K562 (cell line): Measurements from ENCODE around the gene ZNHIT1. TPM values are rescaled to one million over a fixed set of nuclear protein-coding genes. Genes with fewer than 3 reads are reported as not detected.

Experiments
- ATAC-seq: fragments of 200-7000 bp; cut with Tn5 transposase; 3 replicates; pipeline ENCODE4 v1.9.1; 2020; ENCODE audit warnings: moderate library complexity
- BruUV-seq: library from RNA; stranded (reverse); fragments of 400-500 nt; replicated peaks from 2 replicates; lab custom pipeline; 2021; lab: Mats Ljungman, UMichigan
- CTCF ChIA-PET: fragments of 300-600 bp; formaldehyde crosslinking; extraction: SDS; loops from one replicate; lab custom pipeline; 2021; ENCODE audit warnings: low intra/inter-chr PET ratio; lab: Yijun Ruan, JAX
- POLR2A ChIA-PET: fragments of 300-600, 350-650 bp; sonication (Branson Sonifier 250); formaldehyde crosslinking; extraction: SDS; loops from one replicate; lab custom pipeline; 2021; ENCODE audit warnings: antibody characterized with exemption, inconsistent platforms; lab: Yijun Ruan, JAX
- DNase-seq, 4 experiments: peaks; one replicate each; pipeline versions ENCODE4 v3.0.0 to v3.0.0-alpha.2; 2011 to 2018; ENCODE audit warnings: low spot score in 3 of 4, mixed read lengths in 3 of 4; ENCODE audit errors: extremely low read depth in 1 of 4
- FAIRE-seq: peaks from 2 replicates; lab custom pipeline; 2011; peaks lifted over from hg19 to GRCh38; lab: Jason Lieb, UNC
- H2AFZ ChIP-seq: 2 replicates; pipeline ENCODE4 v1.6.0; 2011; ENCODE audit warnings: low read depth, low read length, control low read depth, inconsistent platforms
- H3K27ac ChIP-seq: fragments of 200-600 bp; 3 replicates; pipeline ENCODE4 v1.8.0; 2011; ENCODE audit warnings: low read depth, mild to moderate bottlenecking, control low read depth, inconsistent platforms, low read length, moderate library complexity, mixed read lengths; ENCODE audit errors: extremely low read depth
- H3K27me3 ChIP-seq, 2 experiments: fragments of 300-600 bp in 1 of 2; 2 replicates in 1 of 2; 3 replicates in 1 of 2; pipeline versions ENCODE4 v1.6.0 to v1.8.0; 2011; ENCODE audit warnings: inconsistent platforms in 2 of 2, low read length in 2 of 2, mild to moderate bottlenecking in 1 of 2, mixed read lengths in 1 of 2, moderate library complexity in 1 of 2; ENCODE audit not compliant: control insufficient read depth in 2 of 2, insufficient read depth in 2 of 2
- H3K36me3 ChIP-seq: fragments of 300-600 bp; 3 replicates; pipeline ENCODE4 v1.8.0; 2011; ENCODE audit warnings: mild to moderate bottlenecking, low read length, inconsistent platforms; ENCODE audit not compliant: control insufficient read depth, insufficient read depth
- H3K4me1 ChIP-seq, 2 experiments: fragments of 200-600 bp in 1 of 2; replicated peaks in 1 of 2; 2 replicates in 1 of 2; 3 replicates in 1 of 2; pipeline versions ENCODE4 v1.5.1 to v1.8.0; 2011; ENCODE audit warnings: inconsistent platforms in 2 of 2, low read length in 2 of 2, mild to moderate bottlenecking in 1 of 2, mixed read lengths in 1 of 2, moderate library complexity in 1 of 2; ENCODE audit not compliant: control insufficient read depth in 2 of 2, insufficient read depth in 2 of 2
- H3K4me2 ChIP-seq: 2 replicates; pipeline ENCODE4 v1.6.1; 2011; ENCODE audit warnings: low read length, control low read depth, inconsistent platforms, mixed read lengths; ENCODE audit not compliant: insufficient read depth
- H3K4me3 ChIP-seq: fragments of 200-600 bp; sonication (generic), shearing (Covaris generic); 2 replicates; pipeline ENCODE4 v1.5.1; 2016; ENCODE audit warnings: control low read depth, inconsistent platforms
- H3K79me2 ChIP-seq: fragments of 200-600 bp; 3 replicates; pipeline ENCODE4 v1.8.0; 2011; ENCODE audit warnings: low read length, inconsistent platforms; ENCODE audit not compliant: control insufficient read depth, insufficient read depth
- H3K9ac ChIP-seq, 2 experiments: 2 replicates each; pipeline versions ENCODE4 v1.6.0 to v1.6.1; 2011; ENCODE audit warnings: low read depth in 2 of 2, low read length in 2 of 2, control low read depth in 1 of 2, inconsistent platforms in 1 of 2, mild to moderate bottlenecking in 1 of 2, mixed read lengths in 1 of 2; ENCODE audit not compliant: insufficient read depth in 1 of 2
- H3K9me1 ChIP-seq: one replicate; pipeline ENCODE4 v1.6.0; 2011; ENCODE audit warnings: inconsistent platforms, mild to moderate bottlenecking, low read length, moderate library complexity; ENCODE audit not compliant: control insufficient read depth, insufficient read depth
- H3K9me3 ChIP-seq: replicated peaks from 2 replicates; pipeline ENCODE4 v1.5.1; 2011; ENCODE audit warnings: low read depth, low read length, inconsistent platforms; ENCODE audit not compliant: control insufficient read depth, insufficient read depth
- H4K20me1 ChIP-seq: replicated peaks from 2 replicates; pipeline ENCODE4 v1.6.1; 2011; ENCODE audit warnings: low read length, inconsistent platforms, mixed read lengths; ENCODE audit not compliant: control insufficient read depth, insufficient read depth
- BCL6 ChIP-seq: fragments of 250-450 bp; sonication (Bioruptor Pico); IDR thresholded peaks from 2 replicates; pipeline ENCODE4 v1.4.0; 2020
- CTCFL ChIP-seq: IDR thresholded peaks from 2 replicates; pipeline ENCODE4 v1.6.1; 2011; ENCODE audit warnings: borderline replicate concordance, low read depth, mild to moderate bottlenecking, moderate library complexity, low read length; ENCODE audit not compliant: insufficient read depth, poor library complexity, severe bottlenecking
- EHMT2 ChIP-seq: fragments of 450-650 bp; IDR thresholded peaks from 2 replicates; pipeline ENCODE4 v1.6.1; 2018; ENCODE audit warnings: antibody characterized with exemption
- GABPB1 ChIP-seq: sonication (generic); formaldehyde crosslinking; IDR thresholded peaks from 2 replicates; pipeline ENCODE4 v1.8.0; 2022; ENCODE audit warnings: mild to moderate bottlenecking, missing genetic modification reagents
- KDM2B ChIP-seq: fragments of 250-450 bp; sonication (Bioruptor Pico); IDR thresholded peaks from 2 replicates; pipeline ENCODE4 v1.8.0; 2021; ENCODE audit warnings: mild to moderate bottlenecking, moderate library complexity
- LARP7 ChIP-seq: fragments of 450-650 bp; IDR thresholded peaks from 2 replicates; pipeline ENCODE4 v1.6.1; 2016
- MCM7 ChIP-seq, 2 experiments: fragments of 450-650 bp; IDR thresholded peaks; 2 replicates each; pipeline ENCODE4 v1.6.1; 2016 to 2018
- ZC3H8 ChIP-seq: fragments of 450-650 bp; IDR thresholded peaks from 2 replicates; pipeline ENCODE4 v1.6.1; 2017
- ZNF282 ChIP-seq: sonication (generic); formaldehyde crosslinking; IDR thresholded peaks from 2 replicates; pipeline ENCODE4 v1.8.1; 2023; ENCODE audit warnings: missing genetic modification reagents
- WGBS: fragments of 100-300 bp; shearing (Covaris generic); methylation state at CpG from one replicate; pipeline ENCODE4 v1.1.6; 2016; ENCODE audit warnings: low coverage, mixed read lengths; ENCODE audit not compliant: insufficient coverage; ENCODE audit errors: missing lambda C conversion rate; 5-methylcytosine and 5-hydroxymethylcytosine counted together
- in situ Hi-C: fragments of 300-500 bp; cut with MboI; formaldehyde crosslinking; loops from 4 replicates; pipeline ENCODE4 v1.15.0; 2018; ENCODE audit warnings: inconsistent platforms, mixed read lengths
- intact Hi-C: fragments of 100-400 bp; cut with micrococcal nuclease; formaldehyde crosslinking; loops from 2 replicates; pipeline ENCODE4 v1.14.2; 2022
- polyA plus RNA-seq, 8 experiments: library from polyadenylated mRNA; depleted of rRNA in 4 of 8; stranded (reverse) in 5 of 8; unstranded in 3 of 8; fragments of >200 nt; fragmentation: Nextera tagmentation in 2 of 8; fragmentation: Illumina TruSeq in 1 of 8; extraction: Ambion mirVana in 2 of 8; extraction: Trizol in 1 of 8; gene quantifications; 2 replicates each; pipeline versions ENCODE4 v1.2.1 to v1.2.3, GENCODE V29; 2011 to 2014; ENCODE audit warnings: inconsistent platforms in 1 of 8, missing spikeins in 1 of 8
- total RNA-seq, 7 experiments: library from RNA; depleted of rRNA in 6 of 7; stranded (reverse); fragments of >200 nt in 6 of 7; fragmentation: Illumina TruSeq in 2 of 7; extraction: Trizol in 2 of 7; gene quantifications; 2 replicates each; pipeline versions ENCODE4 v1.2.1 to v1.2.3, GENCODE V29; 2011 to 2021; ENCODE audit warnings: low replicate concordance in 1 of 7

The ZNHIT1 gene
- total and polyA plus RNA-seq, 9 of the 15 experiments (the other 6 are each of a cell fraction or from before 2014, with no cell fraction given), result 6.4 to 162 (median 70.1) TPM

DNA sequence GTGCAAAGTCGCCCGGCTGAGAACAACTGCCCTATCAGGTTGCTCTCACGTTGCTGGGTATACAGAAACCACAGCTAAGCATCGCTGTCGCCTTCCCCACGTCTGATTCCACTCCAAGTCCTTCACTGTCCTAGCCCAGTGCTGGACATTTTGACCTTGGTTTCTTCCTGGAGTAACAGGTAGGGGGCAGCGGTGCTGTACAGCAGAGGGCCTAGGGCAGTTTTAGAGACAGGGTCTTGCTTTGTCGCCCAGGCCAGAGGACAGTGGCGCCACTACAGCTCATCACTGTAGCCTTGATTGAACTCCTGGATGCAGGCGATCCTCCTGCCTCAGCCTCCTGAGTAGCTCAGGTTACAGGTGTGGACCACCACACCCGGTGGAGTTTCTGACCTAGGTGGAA lies 17.1 kb downstream of the ZNHIT1 start (continued):
- TF ChIP-seq KDM2B (CRISPR knock-in tag) (no peak), EHMT2 (no peak), ZC3H8 (no peak), CTCFL (peak; percentile 27), ZNF282 (no peak), MCM7 (IDR thresholded peaks at IDR 0.05) (no peak), BCL6 (CRISPR knock-in tag) (no peak)

DNA sequence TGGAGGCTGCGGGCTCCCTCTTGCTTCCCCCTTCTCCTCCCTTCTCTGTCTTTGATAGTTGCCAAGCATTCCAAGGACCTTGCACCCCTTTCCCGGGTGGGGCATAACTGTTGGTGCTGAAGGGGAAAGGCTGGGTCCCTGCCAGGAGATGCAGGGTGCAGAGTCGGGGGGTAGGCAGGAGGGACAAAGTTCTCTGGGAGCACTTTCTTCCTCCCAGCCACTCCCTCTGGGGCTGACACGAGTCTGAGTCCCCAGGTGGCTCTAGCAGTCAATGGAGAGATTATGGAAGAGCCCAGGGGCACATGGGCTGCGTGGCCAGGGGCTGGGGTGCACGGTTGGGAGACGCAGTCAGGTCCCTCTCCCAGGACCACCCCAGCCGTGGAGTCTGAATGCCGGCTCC lies 17.6 kb downstream of the ZNHIT1 start:
- Histone ChIP-seq H3K9me1 (no peaks in the 10 kb centered on the region), H3K79me2 (peaks cover under 1% of the 10 kb centered on the region; the same call in 1 of the 3 replicates), H3K9ac (peak overlapping the region in 1 of 2 experiments; percentile 44; a peak in 2 of 4 replicates), H3K4me1 (peaks cover 25 to 81% of the 10 kb centered on the region in 2 experiments; a peak in 4 of 5 replicates)
- WGBS, result 73% methylated on average over 8 of the region's 9 CpGs
- intact Hi-C loops, result loop anchor here (2.0 kb wide), 1 partner anchor 47 kb away; no protein-coding TSS in a partner anchor
- peak in 1 of 4 experiments; percentile 12 for DNase-seq
- POLR2A ChIA-PET, result interaction anchor here (1.0 to 2.2 kb wide), 4 partner anchors 8 to 91 kb away, joined by 3 to 22 read pairs (median 3); partner anchors contain the start of gene ZNHIT1
- TF ChIP-seq LARP7, result no peak
- 0 out of 2 replicates have a peak, but pooled peaks have one; percentile 20 for TF ChIP-seq GABPB1 (CRISPR knock-in tag)
- TF ChIP-seq, all 486 proteins: peak for 1
- in situ Hi-C loops, result no loop called here
- no peak overlapping the region for H3K4me3 ChIP-seq
- no peak overlapping the region for H3K4me2 ChIP-seq
- ATAC-seq (no peak), FAIRE-seq (no peak)
- H3K9me3 ChIP-seq, result no peaks in the 10 kb centered on the region
- H2AFZ ChIP-seq, result no peak overlapping the region
- no peaks in the 10 kb centered on the region for H3K27me3 ChIP-seq
- no TSS peak for BruUV-seq
- H3K36me3 ChIP-seq, result peaks cover 34% of the 10 kb centered on the region
- peaks cover 3% of the 10 kb centered on the region; the same call in 1 of the 2 replicates for H4K20me1 ChIP-seq
- H3K27ac ChIP-seq, result no peak overlapping the region
- CTCF ChIA-PET, result interaction anchor here (0.6 kb wide), 1 partner anchor 108 kb away, joined by 3 read pairs; no protein-coding TSS in a partner anchor
